Activated CD8-positive, alpha-beta memory T cell treated with anti-CD3 and anti-CD28 coated beads, Interleukin-2, amount 50 U/mL, for 48 hours (primary cell): Measurements from ENCODE around the gene MRPL58.
"Not testable (repeated sequence)": the region's sequence is repeated elsewhere in the genome, so short reads cannot be mapped to it uniquely, and the experiment has no call there.

Experiments
- DNase-seq: peaks from one replicate; pipeline ENCODE4 v3.0.0-alpha.2; 2020

Gene MRPL58

GRCh38 chr17:75012346-75013091, at the start of gene MRPL58:
TSS of gene MRPL58 (plus strand) at chr17:75012670. CDS start at chr17:75012687, 17 bp downstream.
- DNase-seq = peak; percentile 89

- no peak for DNase-seq
These were observed 48.8 kb upstream of the MRPL58 start for GRCh38 chr17:74963656-74964055.

GRCh38 chr17:74964246-74964761, 48.2 kb upstream of the MRPL58 start:
- DNase-seq = no peak

GRCh38 chr17:74964988-74965622, 47.4 kb upstream of the MRPL58 start:
- no peak for DNase-seq

GRCh38 chr17:74968361-74968780, 44.1 kb upstream of the MRPL58 start:
- no peak for DNase-seq

- not testable (repeated sequence) for DNase-seq
These were observed 43.0 kb upstream of the MRPL58 start for GRCh38 chr17:74969501-74969900.

- no peak for DNase-seq
These were observed 42.1 kb upstream of the MRPL58 start for GRCh38 chr17:74970395-74970794.

- DNase-seq = no peak
These were observed 41.2 kb upstream of the MRPL58 start for GRCh38 chr17:74971069-74971841.

- no peak for DNase-seq
These were observed 40.7 kb upstream of the MRPL58 start for GRCh38 chr17:74971842-74972106.

- peak; percentile 93 for DNase-seq
These were observed 40.1 kb upstream of the MRPL58 start, which contains the start of gene HID1 for GRCh38 chr17:74972107-74972972. TSS of gene HID1 (minus strand) at chr17:74972759. CDS start at chr17:74972656, 103 bp downstream.

- DNase-seq = no peak
These were observed 39.5 kb upstream of the MRPL58 start for GRCh38 chr17:74972973-74973328.

- no peak for DNase-seq
These were observed 36.5 kb upstream of the MRPL58 start for GRCh38 chr17:74975943-74976342.

- DNase-seq = no peak
These were observed 34.7 kb upstream of the MRPL58 start for GRCh38 chr17:74977802-74978201.

GRCh38 chr17:74978240-74978639, 34.2 kb upstream of the MRPL58 start:
- DNase-seq = no peak

- DNase-seq = no peak
These were observed 32.9 kb upstream of the MRPL58 start for GRCh38 chr17:74979408-74980146.

GRCh38 chr17:74981318-74981978, 31.0 kb upstream of the MRPL58 start:
- DNase-seq = no peak

GRCh38 chr17:74981979-74982662, 30.3 kb upstream of the MRPL58 start:
- DNase-seq = peak; percentile 88

GRCh38 chr17:74982663-74983313, 29.7 kb upstream of the MRPL58 start:
- not testable (repeated sequence) for DNase-seq

GRCh38 chr17:74986206-74986576, 26.3 kb upstream of the MRPL58 start:
- no peak for DNase-seq

- peak; percentile 92 for DNase-seq
These were observed 25.0 kb upstream of the MRPL58 start, which contains the start of gene CDR2L for GRCh38 chr17:74987418-74987908. TSS of gene CDR2L (plus strand) at chr17:74987632. CDS start at chr17:74988044, 412 bp downstream.
